Stimulated activated CD4-positive, alpha-beta T cell treated with anti-CD3 and anti-CD28 coated beads, Interleukin-12 subunit alpha, Interleukin-12 subunit beta, amount 100 ng/mL, for 48 hours (primary cell): ENCODE results near the gene GBP3.
"Not testable (repeated sequence)": the region's sequence is repeated elsewhere in the genome, so short reads cannot be mapped to it uniquely, and the experiment has no call there.

ENCODE experiments used
- DNase-seq, 3 donors: peaks; one replicate each; pipeline ENCODE4 v3.0.0-alpha.2; 2020; ENCODE audit warnings: low read depth in 2 of 3, low spot score in 1 of 3

The GBP3 gene, protein sequence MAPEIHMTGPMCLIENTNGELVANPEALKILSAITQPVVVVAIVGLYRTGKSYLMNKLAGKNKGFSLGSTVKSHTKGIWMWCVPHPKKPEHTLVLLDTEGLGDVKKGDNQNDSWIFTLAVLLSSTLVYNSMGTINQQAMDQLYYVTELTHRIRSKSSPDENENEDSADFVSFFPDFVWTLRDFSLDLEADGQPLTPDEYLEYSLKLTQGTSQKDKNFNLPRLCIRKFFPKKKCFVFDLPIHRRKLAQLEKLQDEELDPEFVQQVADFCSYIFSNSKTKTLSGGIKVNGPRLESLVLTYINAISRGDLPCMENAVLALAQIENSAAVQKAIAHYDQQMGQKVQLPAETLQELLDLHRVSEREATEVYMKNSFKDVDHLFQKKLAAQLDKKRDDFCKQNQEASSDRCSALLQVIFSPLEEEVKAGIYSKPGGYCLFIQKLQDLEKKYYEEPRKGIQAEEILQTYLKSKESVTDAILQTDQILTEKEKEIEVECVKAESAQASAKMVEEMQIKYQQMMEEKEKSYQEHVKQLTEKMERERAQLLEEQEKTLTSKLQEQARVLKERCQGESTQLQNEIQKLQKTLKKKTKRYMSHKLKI

DNA sequence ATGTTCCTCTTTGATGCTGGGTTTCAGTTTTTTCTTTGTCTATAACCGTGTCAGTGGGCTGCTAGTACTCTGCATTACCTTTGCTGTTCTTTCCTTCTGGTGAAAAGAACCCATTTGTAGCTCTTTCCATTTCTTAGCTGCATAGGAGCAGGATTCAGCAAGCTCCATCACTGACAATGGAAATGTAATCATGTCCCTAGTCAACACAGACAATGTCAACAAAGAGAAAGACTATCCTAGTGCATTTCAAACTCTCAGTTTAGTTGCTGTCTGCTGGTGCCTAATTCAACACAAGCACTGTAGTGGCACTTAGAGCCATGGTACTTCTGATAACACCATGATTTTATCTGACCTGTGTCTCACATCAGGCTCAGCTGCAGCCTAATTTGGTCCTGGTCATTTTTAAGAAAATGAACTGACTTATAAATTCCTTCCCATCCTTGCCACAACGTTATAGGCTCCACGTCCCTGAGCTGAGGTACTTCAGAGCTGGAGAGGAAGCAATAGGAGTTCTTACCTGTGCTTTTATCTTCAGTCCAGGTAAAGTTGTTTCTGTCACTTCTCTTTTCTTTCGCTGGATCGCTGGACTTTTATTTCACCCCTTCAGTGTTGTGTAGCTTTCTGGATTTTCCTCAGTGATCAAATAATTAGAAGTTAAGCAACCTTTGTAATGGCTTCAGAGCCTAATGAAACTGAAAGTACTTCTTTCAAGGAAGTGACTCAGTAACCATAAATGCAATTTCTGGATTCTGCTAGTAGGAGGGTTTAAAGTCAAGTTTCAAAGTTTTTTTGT lies at the start of gene GBP3:
TSS of gene GBP3 (minus strand) at position 700 of the 793 bp plus-strand sequence. CDS start 2,145 bp downstream, outside the sequence.
- DNase-seq: no peak

DNA sequence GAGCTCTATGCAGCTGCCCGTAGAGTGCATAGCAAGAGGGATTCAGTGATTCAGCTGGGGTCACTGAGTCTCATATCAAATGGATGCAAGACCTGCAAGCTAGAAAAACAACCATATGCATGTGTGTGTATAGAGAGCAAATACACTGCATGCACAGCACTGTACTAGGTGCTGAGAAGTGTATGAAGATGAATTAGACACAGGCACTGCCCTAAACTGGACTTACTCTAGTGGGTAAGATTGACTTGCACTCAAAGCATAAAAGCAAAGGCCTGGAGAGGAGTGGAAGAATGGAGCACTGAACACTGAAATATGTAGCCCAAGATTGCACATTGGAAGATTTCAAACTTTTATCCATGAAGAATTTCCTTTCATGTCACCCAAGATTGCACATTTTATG lies 47.8 kb upstream of the GBP3 start:
- no peak for DNase-seq

DNA sequence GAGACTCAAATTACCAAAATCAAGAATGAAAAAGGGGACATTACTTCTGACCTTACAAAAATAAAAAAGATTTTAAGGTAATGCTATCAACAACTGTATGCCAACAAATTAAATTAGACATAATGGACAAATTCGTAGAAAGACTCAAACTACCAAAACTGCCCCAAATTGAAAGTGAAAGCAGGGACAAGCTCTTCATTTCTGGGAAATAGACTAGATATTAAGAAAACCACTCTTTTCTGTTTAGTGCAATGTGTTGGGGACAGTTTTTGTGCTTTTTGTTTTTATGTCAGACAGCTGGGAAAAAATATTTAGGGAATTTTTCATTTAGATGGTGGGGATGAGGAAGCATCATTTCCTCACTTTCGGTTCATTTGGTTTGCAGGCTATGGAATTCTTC lies 47.3 kb upstream of the GBP3 start:
- no peak for DNase-seq

DNA sequence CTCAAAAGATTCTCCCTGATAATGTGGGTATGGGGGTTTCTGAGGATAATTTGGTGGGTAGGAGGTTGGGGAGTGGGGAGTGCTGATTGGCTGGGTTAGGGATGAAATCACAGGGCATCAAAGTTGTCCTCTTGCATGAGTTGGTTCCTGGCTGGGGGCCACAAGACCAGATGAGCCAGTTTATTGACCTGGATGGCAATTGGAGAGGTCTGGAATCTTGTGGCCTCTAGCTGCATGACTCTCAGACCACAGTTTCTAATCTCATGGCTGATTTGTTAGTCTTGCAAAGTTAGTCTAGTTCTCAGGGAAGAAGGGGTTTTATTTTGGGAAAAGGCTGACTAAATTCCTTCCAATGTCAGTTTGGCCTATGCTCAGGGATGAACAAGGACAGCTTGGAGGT lies 45.6 kb upstream of the GBP3 start:
- no peak for DNase-seq

DNA sequence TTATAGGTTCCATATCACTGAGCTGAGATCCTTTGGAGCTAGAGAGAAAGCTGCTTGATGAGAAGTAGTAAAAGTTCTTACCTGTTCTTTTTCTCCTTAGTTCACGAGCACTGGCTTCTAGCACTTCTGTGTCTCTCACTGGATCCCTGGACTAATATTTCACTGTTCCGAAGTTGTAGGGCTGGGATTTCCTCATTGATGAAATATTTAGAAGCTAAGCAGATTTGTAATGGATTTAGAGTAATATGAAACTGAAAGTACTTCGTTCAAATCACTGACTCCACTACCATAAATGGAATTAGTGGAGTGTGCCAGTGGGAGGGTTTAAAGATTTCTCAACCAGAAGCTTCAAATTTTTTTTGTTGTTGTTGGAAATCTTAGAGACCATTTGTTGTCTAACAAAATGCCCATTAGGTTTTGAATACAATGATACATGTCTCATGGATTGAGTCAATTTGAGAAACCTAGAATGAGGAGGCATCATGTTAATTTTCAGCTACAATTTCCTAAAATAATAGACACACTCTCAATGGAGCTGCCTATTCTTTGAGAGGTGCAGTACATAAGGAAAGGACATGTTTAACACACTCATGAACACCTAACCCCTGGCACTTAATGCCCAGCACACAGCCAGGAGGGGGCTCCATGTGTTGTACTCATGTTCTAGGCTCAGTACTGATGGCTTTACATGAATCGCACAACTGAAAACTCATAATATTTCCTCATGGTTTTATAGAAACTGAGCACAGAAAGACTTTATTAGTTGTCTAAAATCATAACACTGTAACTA lies 42.6 kb upstream of the GBP3 start, which contains the start of gene GBP1:
TSS of gene GBP1 (minus strand) at position 130 of the 790 bp plus-strand sequence. CDS start 1,974 bp downstream, outside the sequence.
- no peak for DNase-seq

DNA sequence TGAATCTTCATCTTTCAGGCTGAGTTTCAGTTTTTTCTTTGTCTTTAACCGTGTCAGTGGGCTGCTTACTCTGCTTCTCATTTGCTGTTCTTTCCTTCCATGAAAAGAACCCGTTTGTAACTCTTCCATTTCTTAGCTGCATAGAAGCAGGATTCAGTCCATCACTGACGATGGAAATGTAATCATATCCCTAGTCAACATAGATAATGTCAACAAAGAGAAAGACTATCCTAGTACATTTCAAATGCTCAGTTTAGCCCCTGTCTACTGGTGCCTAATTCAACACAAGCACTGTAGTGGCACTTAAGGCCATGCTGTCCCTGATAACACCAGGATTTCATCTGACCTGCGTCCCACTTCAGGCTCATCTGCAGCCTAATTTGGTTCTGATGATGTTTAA lies 42.0 kb upstream of the GBP3 start:
- no peak for DNase-seq

DNA sequence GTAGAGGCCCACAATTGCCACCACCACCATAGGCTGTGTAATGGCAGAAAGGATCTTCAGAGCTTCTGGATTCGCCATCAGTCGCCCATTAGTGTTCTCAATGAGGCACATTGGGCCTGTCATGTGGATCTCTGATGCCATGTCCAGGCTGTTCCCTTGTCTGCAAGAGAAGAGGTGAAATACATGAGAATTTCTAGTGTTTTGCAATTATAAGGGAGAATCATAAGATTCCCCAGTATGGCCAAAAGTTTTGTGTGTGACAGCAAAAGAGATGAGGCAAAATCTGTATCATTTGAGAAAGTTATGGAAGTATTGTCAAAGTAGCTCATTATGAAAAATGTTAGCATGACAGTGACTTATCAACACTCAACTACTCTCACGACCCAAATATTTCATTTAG lies 40.4 kb upstream of the GBP3 start:
- DNase-seq: no peak

DNA sequence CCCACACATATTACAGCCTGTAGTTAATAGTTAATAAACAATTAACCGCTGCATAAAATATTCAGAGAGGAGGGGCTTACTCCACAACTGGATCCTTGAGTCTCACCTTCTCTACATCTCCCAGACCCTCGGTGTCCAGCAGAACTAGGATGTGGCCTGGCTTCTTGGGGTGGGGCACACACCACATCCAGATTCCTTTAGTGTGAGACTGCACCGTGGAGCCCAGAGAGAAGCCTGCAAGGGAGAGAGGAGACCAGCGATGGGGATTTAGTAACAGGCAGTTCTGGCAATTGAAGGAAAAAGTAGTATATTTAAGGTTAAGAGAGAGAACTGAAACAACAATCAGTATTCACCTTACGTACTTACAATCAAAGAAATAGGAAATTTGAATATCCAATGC lies 37.4 kb upstream of the GBP3 start:
- no peak for DNase-seq

DNA sequence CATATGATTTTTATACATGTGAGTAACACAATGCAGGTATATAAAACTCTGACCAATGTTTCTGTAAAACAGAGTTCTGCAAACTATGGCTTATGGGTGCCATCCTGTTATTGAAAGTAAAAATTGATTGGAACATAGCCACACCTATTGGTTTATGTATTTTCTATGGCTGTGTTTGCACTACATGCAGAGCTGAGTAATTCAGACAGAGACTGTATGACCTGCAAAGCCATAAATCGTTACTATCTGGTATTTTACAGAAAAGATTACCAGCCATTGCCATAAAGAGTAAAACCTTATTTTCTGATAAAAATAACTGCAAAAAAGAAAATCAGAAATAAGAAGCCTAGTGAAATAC lies 29.3 kb upstream of the GBP3 start:
- no peak for DNase-seq

DNA sequence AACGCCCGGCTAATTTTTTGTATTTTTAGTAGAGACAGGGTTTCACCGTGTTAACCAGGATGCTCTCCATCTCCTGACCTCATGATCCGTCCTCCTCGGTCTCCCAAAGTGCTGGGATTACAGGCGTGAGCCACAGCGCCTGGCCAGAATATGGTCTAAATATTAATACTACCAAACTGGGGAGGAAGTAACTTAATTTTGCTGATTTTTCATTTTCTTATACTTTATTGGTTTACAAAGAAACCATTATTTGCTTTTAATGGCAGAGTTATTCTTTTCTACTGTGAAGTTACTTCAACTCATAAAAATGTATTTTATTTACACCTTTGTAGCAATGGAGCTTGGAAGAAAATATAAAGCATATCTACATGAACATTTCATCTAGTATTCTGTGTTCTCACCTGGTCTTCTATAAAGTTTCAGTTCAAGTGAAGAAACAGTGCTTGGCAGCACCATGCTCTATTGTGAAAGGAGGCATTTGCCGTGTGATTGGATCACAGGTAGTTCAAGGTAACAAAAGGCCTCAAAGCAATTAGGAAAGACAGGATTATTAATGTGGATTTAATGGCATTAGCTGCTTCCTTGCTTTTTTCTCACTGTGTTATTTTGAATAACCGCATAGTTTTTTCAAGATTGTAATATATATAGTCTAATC lies 28.8 kb upstream of the GBP3 start:
- no peak for DNase-seq

DNA sequence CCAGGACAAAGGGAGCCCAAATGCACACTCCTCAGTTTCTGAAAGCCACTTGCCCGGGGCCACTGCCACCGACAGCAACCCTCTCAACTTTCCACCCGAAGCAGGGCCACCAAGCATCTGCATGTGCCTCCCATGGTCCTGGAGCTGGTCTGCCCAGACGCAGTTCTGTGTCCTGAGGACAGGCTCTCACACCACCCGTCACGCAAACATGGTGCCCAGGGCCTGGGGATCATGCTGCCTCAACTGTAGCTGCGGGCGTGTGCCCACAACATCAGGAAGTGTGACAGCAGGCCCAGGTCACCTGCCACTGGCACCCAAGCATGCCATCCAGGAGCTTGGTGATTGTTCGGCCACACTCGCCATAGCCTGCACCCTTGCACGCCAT lies 28.0 kb upstream of the GBP3 start:
- DNase-seq: no peak

DNA sequence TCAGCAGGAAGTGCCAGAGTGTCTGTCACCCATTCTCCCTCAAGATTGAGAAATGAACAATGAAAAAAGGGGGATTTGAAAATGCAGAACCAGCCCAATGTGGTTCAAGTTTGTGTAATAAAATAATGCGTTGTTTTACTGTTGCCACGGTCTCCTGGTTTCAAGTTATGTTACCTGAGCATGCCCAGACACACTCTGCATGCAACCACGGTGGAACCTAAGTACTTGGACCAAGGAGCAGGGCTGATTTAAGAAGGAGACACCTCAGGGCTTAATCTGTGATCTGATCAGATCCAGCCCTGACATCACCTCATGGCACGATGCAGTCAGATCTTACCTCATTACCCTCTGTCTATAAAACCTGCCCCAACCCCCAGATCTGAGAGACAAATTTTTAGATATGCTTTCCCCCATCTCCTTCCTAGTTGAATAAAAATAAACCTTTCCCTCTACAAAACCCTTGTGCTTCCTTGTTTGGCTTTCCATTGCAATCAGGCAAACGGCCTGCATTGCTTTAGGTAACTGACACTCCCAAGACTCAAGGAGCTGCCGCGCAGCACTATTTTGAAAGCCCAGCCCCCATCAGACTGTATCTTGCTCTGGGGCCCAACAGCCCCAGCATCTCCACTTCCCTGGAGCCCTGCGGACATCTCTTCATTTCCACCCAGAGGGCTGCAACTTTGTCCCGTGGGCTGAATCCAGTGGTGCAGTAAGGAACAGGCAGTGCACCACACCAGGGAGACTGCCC lies 27.4 kb upstream of the GBP3 start:
- not testable (repeated sequence) for DNase-seq

DNA sequence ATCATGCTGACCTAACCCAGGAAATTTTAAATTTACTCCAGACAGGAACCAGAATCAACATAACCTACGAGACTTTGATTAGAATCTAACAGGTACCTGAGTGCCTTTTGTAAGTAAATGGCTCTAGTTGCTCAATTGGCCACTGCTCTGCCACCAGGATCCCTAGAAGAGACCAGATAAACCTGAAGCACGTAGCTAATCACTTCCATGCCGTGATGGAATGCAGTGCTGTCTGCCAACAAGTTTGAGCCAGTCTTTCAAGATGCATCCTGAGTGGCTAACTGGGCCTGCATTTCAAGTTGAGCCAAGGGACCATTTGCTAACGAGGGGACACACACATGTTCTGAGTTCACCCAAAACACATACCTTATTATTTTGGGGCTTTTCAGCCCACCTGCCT lies 26.5 kb upstream of the GBP3 start:
- DNase-seq: not testable (repeated sequence)

DNA sequence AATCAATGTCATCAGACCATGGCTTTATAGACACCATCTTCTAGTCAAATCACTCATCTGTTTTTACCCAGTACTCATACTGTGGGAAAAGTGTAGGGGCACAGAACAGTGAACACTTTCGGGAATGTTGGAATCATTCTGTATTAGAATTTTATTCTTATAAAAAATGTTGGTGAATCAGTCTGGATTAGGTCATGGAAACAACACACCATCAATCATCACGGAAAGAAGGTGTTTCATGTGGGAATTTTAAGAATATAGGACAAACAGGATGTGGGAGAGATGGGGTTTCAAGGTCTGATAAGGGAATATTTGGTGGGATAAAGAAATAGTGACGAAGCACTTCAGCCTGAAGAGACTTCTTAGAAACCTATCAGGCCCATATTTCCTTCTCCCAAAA lies 25.1 kb upstream of the GBP3 start:
- no peak for DNase-seq

DNA sequence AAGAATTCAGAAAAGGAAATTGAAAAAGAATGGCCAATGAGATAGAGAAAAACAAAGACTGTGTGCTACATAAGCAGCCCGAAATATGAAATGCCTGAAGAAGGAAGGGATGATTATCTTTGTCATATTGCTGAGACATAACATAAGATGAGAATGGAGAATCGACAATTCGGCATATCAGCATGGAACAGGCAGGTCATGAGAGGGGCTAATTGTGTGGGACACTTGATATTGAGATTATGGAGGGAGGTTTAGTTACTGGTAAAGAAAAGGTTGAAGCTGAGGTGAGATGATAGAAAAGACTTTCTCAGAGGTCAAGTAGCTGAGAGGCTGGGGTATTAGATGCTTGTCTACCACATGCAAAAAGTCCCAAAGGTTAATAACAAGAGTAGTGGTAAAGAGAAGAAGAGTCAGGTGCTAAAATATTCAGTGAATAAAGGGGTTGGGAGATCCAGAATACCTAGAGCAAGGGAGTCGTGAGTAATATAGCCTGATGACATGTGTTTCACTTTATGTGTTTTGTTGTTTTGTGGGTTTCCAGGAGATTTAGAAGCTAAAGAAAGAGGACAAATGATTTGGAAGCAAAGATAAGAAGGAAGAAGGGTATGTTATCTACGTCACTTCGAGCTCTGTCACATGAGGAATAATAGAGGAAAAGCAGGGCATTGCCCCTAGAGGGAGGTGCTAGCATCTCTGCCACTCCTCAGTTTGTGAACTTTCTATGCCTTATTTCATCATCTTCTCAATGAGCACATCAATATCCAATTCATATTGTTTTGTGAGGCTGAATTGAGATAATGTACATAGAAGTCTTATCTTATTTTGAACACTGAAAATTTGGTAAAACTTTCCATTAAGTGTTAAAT lies 23.9 kb upstream of the GBP3 start:
- not testable (repeated sequence) for DNase-seq

DNA sequence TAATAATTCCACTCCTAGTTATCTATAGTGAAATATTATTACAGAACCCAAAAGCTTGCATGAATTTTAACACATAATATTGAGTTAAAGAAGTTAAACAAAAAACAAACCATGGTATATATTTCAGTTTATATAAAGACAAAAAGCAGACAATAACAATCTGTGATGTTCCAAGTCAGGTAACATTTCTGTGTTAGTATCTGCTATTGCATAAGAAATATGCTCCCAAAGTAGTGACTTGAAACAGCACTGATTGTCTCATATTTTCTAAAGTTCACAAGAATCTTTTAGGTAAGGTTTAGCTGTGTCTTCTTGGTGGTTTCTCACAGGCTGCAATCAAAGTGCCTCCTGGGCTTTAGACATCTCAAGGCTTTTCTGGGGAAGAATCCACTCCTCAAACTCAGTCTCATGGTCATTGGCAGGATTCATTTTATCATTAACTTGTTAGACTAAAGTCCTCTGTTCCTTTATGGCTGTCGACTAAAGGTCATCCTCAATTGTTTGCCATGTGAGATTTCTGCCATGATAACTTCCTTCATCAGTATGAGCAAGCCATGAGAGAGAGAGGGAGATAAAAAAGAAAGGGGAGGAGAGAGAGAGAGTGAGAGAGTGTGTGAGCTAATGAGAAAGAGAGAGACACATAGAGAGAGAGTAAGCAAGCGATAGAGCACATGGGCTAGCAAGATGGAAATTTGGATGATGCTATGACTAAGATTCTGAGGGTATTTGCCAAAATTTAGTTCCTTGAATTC lies 22.5 kb upstream of the GBP3 start:
- no peak for DNase-seq

DNA sequence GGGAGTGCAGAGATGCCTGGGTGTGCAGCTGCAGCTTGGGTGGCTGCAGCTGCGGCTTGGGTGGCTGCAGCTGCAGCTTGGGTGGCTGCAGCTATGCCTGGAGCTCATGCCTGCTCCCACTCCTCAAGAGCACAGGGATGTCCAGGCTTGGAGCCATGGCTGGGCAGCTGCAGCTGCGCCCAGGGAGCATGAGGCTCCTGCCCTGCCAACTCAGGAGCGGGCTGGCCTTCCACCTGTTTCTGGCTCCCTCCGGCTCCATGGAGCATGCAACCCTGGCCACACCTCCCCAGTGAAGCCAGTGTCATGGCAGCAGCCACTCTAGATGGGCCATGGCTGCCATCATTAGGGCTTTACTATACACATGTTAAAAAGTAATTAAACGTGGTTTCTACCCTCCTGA lies 21.3 kb upstream of the GBP3 start:
- DNase-seq: no peak

DNA sequence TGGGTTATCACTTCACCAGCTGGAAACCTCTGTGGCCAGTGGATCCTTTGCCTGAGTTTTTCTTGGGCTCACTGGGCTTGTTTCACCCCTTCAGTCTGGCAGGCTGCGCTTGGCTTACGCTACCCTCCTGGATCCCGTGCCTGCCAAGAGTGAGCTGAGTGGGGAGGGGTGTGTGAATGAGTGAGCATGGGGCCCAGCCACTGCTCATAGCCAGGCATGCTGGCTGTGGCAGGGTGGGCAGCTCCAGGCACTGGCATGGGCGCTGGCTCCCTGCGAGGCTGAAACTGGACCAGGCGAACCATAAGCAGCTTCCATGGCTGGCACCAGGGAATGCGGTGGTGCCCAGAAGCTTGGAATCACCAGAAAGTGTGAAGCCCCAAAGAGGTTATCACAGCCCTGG lies 19.8 kb upstream of the GBP3 start:
- no peak for DNase-seq
